Fibroblast of skin of left quadriceps (primary cell): ENCODE results near the gene PDZD2.
"Not testable (repeated sequence)": the region's sequence is repeated elsewhere in the genome, so short reads cannot be mapped to it uniquely, and the experiment has no call there.

ENCODE experiments used
- DNase-seq, 2 experiments: peaks; one replicate each; pipeline ENCODE4 v3.0.0-alpha.2; 2013; ENCODE audit warnings: low read depth in 2 of 2

The PDZD2 gene

GRCh38 chr5:32008746-32009145 is 369.8 kb downstream of the PDZD2 start:
- DNase-seq: no peak

- DNase-seq: no peak
Measured at GRCh38 chr5:32013658-32014057, 374.7 kb downstream of the PDZD2 start.

- no peak for DNase-seq
Measured at GRCh38 chr5:32014096-32014745, 375.3 kb downstream of the PDZD2 start.

GRCh38 chr5:32015262-32015661 is 376.3 kb downstream of the PDZD2 start:
- not testable (repeated sequence) for DNase-seq

GRCh38 chr5:32017692-32018367 is 378.9 kb downstream of the PDZD2 start:
- peak in 1 of 2 experiments; percentile 36 for DNase-seq

- no peak for DNase-seq
Measured at GRCh38 chr5:32018476-32019436, 379.8 kb downstream of the PDZD2 start.

- no peak for DNase-seq
Measured at GRCh38 chr5:32020271-32020670, 381.3 kb downstream of the PDZD2 start.

- no peak for DNase-seq
Measured at GRCh38 chr5:32020946-32021345, 382.0 kb downstream of the PDZD2 start.

- no peak for DNase-seq
Measured at GRCh38 chr5:32021771-32022170, 382.8 kb downstream of the PDZD2 start.

GRCh38 chr5:32022638-32023037 is 383.7 kb downstream of the PDZD2 start:
- no peak for DNase-seq

GRCh38 chr5:32023816-32024215 is 384.9 kb downstream of the PDZD2 start:
- no peak for DNase-seq

- DNase-seq: no peak
Measured at GRCh38 chr5:32024751-32025150, 385.8 kb downstream of the PDZD2 start.

- no peak for DNase-seq
Measured at GRCh38 chr5:32027093-32027716, 388.3 kb downstream of the PDZD2 start.

- peak; percentile 93 to 94 for DNase-seq
Measured at GRCh38 chr5:32027717-32028458, 389.0 kb downstream of the PDZD2 start.

- no peak for DNase-seq
Measured at GRCh38 chr5:32029261-32029660, 390.3 kb downstream of the PDZD2 start.

GRCh38 chr5:32029781-32030180 is 390.9 kb downstream of the PDZD2 start:
- no peak for DNase-seq

GRCh38 chr5:32030222-32030621 is 391.3 kb downstream of the PDZD2 start:
- no peak for DNase-seq

- DNase-seq: no peak
Measured at GRCh38 chr5:32030686-32031085, 391.8 kb downstream of the PDZD2 start.

GRCh38 chr5:32031089-32031488 is 392.2 kb downstream of the PDZD2 start:
- DNase-seq: no peak

- no peak for DNase-seq
Measured at GRCh38 chr5:32038523-32038922, 399.6 kb downstream of the PDZD2 start.

GRCh38 chr5:32039133-32039532 is 400.2 kb downstream of the PDZD2 start:
- DNase-seq: not testable (repeated sequence)
